ENCODE results near the gene ANO3.
"Not testable (repeated sequence)": the region's sequence is repeated elsewhere in the genome, so short reads cannot be mapped to it uniquely, and the experiment has no call there.

ANO3 gene

GRCh38 chr11:26623076-26623659 lies 291.2 kb downstream of the ANO3 start:
- no peak for TF ChIP-seq CTCF (IDR thresholded peaks at IDR 0.05)
- Histone ChIP-seq H3K9me3 (no peaks in the 10 kb centered on the region), H3K27me3 (no peaks in the 10 kb centered on the region), H3K4me3 (ENCODE audit: low read depth in 1 of 2, low read length in 1 of 2) (no peak overlapping the region), H3K4me1 (ENCODE audit: control insufficient read depth in 1 of 2, insufficient read depth in 1 of 2, low read depth in 1 of 2, low read length in 1 of 2) (no peaks in the 10 kb centered on the region), H3K36me3 (no peaks in the 10 kb centered on the region), H3K27ac (no peak overlapping the region)

GRCh38 chr11:26626346-26626745 lies 294.4 kb downstream of the ANO3 start:
- TF ChIP-seq CTCF (IDR thresholded peaks at IDR 0.05): no peak
- Histone ChIP-seq H3K9me3 (no peaks in the 10 kb centered on the region), H3K4me1 (ENCODE audit: control insufficient read depth in 1 of 2, insufficient read depth in 1 of 2, low read depth in 1 of 2, low read length in 1 of 2) (no peaks in the 10 kb centered on the region), H3K27ac (no peak overlapping the region), H3K4me3 (ENCODE audit: low read depth in 1 of 2, low read length in 1 of 2) (no peak overlapping the region), H3K27me3 (no peaks in the 10 kb centered on the region), H3K36me3 (no peaks in the 10 kb centered on the region)

GRCh38 chr11:26632691-26633159 lies 300.8 kb downstream of the ANO3 start:
- Histone ChIP-seq H3K36me3 (no peaks in the 10 kb centered on the region), H3K27ac (no peak overlapping the region), H3K4me3 (ENCODE audit: low read depth in 1 of 2, low read length in 1 of 2) (no peak overlapping the region), H3K27me3 (no peaks in the 10 kb centered on the region), H3K4me1 (ENCODE audit: control insufficient read depth in 1 of 2, insufficient read depth in 1 of 2, low read depth in 1 of 2, low read length in 1 of 2) (no peaks in the 10 kb centered on the region), H3K9me3 (no peaks in the 10 kb centered on the region)
- TF ChIP-seq CTCF (IDR thresholded peaks at IDR 0.05): no peak

GRCh38 chr11:26643314-26643713 lies 311.4 kb downstream of the ANO3 start:
- not testable (repeated sequence) for H3K27ac ChIP-seq; H3K9me3 ChIP-seq; H3K27me3 ChIP-seq; H3K36me3 ChIP-seq; H3K4me1 ChIP-seq (ENCODE audit: control insufficient read depth in 1 of 2, insufficient read depth in 1 of 2, low read depth in 1 of 2, low read length in 1 of 2); H3K4me3 ChIP-seq (ENCODE audit: low read depth in 1 of 2, low read length in 1 of 2)

- no peak overlapping the region for H3K27ac ChIP-seq
- no peaks in the 10 kb centered on the region for H3K9me3 ChIP-seq
- H3K4me1 ChIP-seq (ENCODE audit: control insufficient read depth in 1 of 2, insufficient read depth in 1 of 2, low read depth in 1 of 2, low read length in 1 of 2): no peaks in the 10 kb centered on the region
- TF ChIP-seq CTCF (IDR thresholded peaks at IDR 0.05): no peak
- H3K27me3 ChIP-seq: no peaks in the 10 kb centered on the region
- no peak overlapping the region for H3K4me3 ChIP-seq (ENCODE audit: low read depth in 1 of 2, low read length in 1 of 2)
- no peaks in the 10 kb centered on the region for H3K36me3 ChIP-seq
Observed at GRCh38 chr11:26649884-26650283, 318.0 kb downstream of the ANO3 start.

GRCh38 chr11:26651916-26652315 lies 320.0 kb downstream of the ANO3 start:
- TF ChIP-seq CTCF (IDR thresholded peaks at IDR 0.05): no peak
- Histone ChIP-seq H3K36me3 (no peaks in the 10 kb centered on the region), H3K4me1 (ENCODE audit: control insufficient read depth in 1 of 2, insufficient read depth in 1 of 2, low read depth in 1 of 2, low read length in 1 of 2) (no peaks in the 10 kb centered on the region), H3K9me3 (no peaks in the 10 kb centered on the region), H3K27ac (no peak overlapping the region), H3K27me3 (no peaks in the 10 kb centered on the region), H3K4me3 (ENCODE audit: low read depth in 1 of 2, low read length in 1 of 2) (no peak overlapping the region)

All from neutrophil (primary cell).